ENCODE data around the gene SLC38A11.

DNA sequence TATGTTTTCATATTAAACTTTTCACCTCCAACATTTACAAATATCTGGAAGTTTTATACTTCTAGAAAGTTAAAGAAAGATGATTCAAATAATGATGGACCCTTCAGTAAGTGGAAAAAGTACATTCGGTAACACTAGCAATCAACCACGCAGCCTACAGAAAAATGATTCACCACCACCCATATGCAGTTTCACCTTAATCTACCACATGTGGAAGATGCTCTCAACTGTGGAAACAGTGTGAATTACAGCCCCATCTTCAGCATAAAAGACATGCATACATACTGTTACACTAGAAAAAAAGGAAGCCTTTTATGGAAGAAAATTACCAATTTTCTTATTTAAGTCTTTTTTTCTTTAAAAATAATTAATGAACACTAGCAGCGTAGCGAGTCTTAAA is 1.1 kb downstream of the SLC38A11 start:
- no peak for TF ChIP-seq EZH2phosphoT487 (IDR thresholded peaks at IDR 0.05; ENCODE audit: borderline replicate concordance)
- TF ChIP-seq, protein P1, sequence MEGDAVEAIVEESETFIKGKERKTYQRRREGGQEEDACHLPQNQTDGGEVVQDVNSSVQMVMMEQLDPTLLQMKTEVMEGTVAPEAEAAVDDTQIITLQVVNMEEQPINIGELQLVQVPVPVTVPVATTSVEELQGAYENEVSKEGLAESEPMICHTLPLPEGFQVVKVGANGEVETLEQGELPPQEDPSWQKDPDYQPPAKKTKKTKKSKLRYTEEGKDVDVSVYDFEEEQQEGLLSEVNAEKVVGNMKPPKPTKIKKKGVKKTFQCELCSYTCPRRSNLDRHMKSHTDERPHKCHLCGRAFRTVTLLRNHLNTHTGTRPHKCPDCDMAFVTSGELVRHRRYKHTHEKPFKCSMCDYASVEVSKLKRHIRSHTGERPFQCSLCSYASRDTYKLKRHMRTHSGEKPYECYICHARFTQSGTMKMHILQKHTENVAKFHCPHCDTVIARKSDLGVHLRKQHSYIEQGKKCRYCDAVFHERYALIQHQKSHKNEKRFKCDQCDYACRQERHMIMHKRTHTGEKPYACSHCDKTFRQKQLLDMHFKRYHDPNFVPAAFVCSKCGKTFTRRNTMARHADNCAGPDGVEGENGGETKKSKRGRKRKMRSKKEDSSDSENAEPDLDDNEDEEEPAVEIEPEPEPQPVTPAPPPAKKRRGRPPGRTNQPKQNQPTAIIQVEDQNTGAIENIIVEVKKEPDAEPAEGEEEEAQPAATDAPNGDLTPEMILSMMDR (IDR thresholded peaks at IDR 0.05 in 2 of 3, conservative IDR thresholded peaks at IDR 0.05 in 1 of 3; ENCODE audit: borderline replicate concordance in 1 of 3, insufficient read depth in 1 of 3, low read depth in 2 of 3, low read length in 2 of 3), result no peak
- TF ChIP-seq, protein P2, sequence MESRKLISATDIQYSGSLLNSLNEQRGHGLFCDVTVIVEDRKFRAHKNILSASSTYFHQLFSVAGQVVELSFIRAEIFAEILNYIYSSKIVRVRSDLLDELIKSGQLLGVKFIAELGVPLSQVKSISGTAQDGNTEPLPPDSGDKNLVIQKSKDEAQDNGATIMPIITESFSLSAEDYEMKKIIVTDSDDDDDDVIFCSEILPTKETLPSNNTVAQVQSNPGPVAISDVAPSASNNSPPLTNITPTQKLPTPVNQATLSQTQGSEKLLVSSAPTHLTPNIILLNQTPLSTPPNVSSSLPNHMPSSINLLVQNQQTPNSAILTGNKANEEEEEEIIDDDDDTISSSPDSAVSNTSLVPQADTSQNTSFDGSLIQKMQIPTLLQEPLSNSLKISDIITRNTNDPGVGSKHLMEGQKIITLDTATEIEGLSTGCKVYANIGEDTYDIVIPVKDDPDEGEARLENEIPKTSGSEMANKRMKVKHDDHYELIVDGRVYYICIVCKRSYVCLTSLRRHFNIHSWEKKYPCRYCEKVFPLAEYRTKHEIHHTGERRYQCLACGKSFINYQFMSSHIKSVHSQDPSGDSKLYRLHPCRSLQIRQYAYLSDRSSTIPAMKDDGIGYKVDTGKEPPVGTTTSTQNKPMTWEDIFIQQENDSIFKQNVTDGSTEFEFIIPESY (IDR thresholded peaks at IDR 0.05; ENCODE audit: extremely low read depth, insufficient replicate concordance, low read length), result no peak
- no peak for TF ChIP-seq RAD21 (IDR thresholded peaks at IDR 0.05; ENCODE audit: low read depth)
- no peak for TF ChIP-seq SP1 (IDR thresholded peaks at IDR 0.05; ENCODE audit: low read depth)
- TF ChIP-seq POLR2AphosphoS5 (IDR thresholded peaks at IDR 0.05; ENCODE audit: low read depth, low read length), result no peak
- TF ChIP-seq, protein P3, sequence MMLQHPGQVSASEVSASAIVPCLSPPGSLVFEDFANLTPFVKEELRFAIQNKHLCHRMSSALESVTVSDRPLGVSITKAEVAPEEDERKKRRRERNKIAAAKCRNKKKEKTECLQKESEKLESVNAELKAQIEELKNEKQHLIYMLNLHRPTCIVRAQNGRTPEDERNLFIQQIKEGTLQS (IDR thresholded peaks at IDR 0.05), result no peak
- no peak for TF ChIP-seq SIN3A (IDR thresholded peaks at IDR 0.05; ENCODE audit: low read depth)
- TF ChIP-seq, protein P4, sequence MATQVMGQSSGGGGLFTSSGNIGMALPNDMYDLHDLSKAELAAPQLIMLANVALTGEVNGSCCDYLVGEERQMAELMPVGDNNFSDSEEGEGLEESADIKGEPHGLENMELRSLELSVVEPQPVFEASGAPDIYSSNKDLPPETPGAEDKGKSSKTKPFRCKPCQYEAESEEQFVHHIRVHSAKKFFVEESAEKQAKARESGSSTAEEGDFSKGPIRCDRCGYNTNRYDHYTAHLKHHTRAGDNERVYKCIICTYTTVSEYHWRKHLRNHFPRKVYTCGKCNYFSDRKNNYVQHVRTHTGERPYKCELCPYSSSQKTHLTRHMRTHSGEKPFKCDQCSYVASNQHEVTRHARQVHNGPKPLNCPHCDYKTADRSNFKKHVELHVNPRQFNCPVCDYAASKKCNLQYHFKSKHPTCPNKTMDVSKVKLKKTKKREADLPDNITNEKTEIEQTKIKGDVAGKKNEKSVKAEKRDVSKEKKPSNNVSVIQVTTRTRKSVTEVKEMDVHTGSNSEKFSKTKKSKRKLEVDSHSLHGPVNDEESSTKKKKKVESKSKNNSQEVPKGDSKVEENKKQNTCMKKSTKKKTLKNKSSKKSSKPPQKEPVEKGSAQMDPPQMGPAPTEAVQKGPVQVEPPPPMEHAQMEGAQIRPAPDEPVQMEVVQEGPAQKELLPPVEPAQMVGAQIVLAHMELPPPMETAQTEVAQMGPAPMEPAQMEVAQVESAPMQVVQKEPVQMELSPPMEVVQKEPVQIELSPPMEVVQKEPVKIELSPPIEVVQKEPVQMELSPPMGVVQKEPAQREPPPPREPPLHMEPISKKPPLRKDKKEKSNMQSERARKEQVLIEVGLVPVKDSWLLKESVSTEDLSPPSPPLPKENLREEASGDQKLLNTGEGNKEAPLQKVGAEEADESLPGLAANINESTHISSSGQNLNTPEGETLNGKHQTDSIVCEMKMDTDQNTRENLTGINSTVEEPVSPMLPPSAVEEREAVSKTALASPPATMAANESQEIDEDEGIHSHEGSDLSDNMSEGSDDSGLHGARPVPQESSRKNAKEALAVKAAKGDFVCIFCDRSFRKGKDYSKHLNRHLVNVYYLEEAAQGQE (IDR thresholded peaks at IDR 0.05; ENCODE audit: low read depth), result no peak

All from HCT116 (cell line).